Activated CD4-positive, alpha-beta T cell treated with anti-CD3 and anti-CD28 coated beads, Interleukin-2, Interleukin-4, amounts not matched to agents 100 ng/mL and 50 ng/mL, durations not matched to agents 16 hours and 8 hours (primary cell): ENCODE data around the gene FMO4.
"Not testable (repeated sequence)": the region's sequence is repeated elsewhere in the genome, so short reads cannot be mapped to it uniquely, and the experiment has no call there.

ENCODE experiments used
- DNase-seq: peaks from one replicate; pipeline ENCODE4 v3.0.0-alpha.2; 2020; ENCODE audit warnings: low spot score

FMO4 gene

GRCh38 chr1:171334024-171334640 is 20.1 kb downstream of the FMO4 start:
- no peak for DNase-seq

GRCh38 chr1:171335964-171336363 is 22.0 kb downstream of the FMO4 start:
- DNase-seq, result no peak

- DNase-seq, result not testable (repeated sequence)
Measured at GRCh38 chr1:171339345-171339744, 25.4 kb downstream of the FMO4 start.

GRCh38 chr1:171343727-171344472 is 29.9 kb downstream of the FMO4 start:
- DNase-seq, result no peak

- DNase-seq, result no peak
Measured at GRCh38 chr1:171344473-171344820, 30.5 kb downstream of the FMO4 start.

GRCh38 chr1:171345536-171345935 is 31.6 kb downstream of the FMO4 start:
- DNase-seq, result no peak

- DNase-seq, result no peak
Measured at GRCh38 chr1:171346881-171347280, 32.9 kb downstream of the FMO4 start.

- DNase-seq, result no peak
Measured at GRCh38 chr1:171350594-171350993, 36.6 kb downstream of the FMO4 start.

- DNase-seq, result no peak
Measured at GRCh38 chr1:171351961-171352360, 38.0 kb downstream of the FMO4 start.

- no peak for DNase-seq
Measured at GRCh38 chr1:171352554-171352953, 38.6 kb downstream of the FMO4 start.

GRCh38 chr1:171355727-171356126 is 41.7 kb downstream of the FMO4 start:
- DNase-seq, result no peak

GRCh38 chr1:171357179-171357578 is 43.2 kb downstream of the FMO4 start:
- no peak for DNase-seq

- not testable (repeated sequence) for DNase-seq
Measured at GRCh38 chr1:171359355-171359648, 45.3 kb downstream of the FMO4 start.

GRCh38 chr1:171359731-171360527 is 45.9 kb downstream of the FMO4 start:
- not testable (repeated sequence) for DNase-seq

- no peak for DNase-seq
Measured at GRCh38 chr1:171366085-171366484, 52.1 kb downstream of the FMO4 start.

- DNase-seq, result no peak
Measured at GRCh38 chr1:171366816-171367215, 52.8 kb downstream of the FMO4 start.

GRCh38 chr1:171367436-171367835 is 53.5 kb downstream of the FMO4 start:
- DNase-seq, result no peak

GRCh38 chr1:171372418-171373084 is 58.6 kb downstream of the FMO4 start:
- no peak for DNase-seq

- not testable (repeated sequence) for DNase-seq
Measured at GRCh38 chr1:171373357-171374122, 59.6 kb downstream of the FMO4 start.

- no peak for DNase-seq
Measured at GRCh38 chr1:171379846-171380245, 65.9 kb downstream of the FMO4 start.

GRCh38 chr1:171381866-171382210 is 67.9 kb downstream of the FMO4 start:
- DNase-seq, result no peak

- DNase-seq, result no peak
Measured at GRCh38 chr1:171384496-171384895, 70.5 kb downstream of the FMO4 start.
